ENCODE measurements around the gene ABCB8. TPM values are rescaled to one million over a fixed set of nuclear protein-coding genes. Genes with fewer than 3 reads are reported as not detected.

Gene ABCB8
- total and polyA plus RNA-seq, 2 donors (not counting 1 experiment from before 2014, with no cell fraction given), result 41.4 to 69.7 TPM

DNA sequence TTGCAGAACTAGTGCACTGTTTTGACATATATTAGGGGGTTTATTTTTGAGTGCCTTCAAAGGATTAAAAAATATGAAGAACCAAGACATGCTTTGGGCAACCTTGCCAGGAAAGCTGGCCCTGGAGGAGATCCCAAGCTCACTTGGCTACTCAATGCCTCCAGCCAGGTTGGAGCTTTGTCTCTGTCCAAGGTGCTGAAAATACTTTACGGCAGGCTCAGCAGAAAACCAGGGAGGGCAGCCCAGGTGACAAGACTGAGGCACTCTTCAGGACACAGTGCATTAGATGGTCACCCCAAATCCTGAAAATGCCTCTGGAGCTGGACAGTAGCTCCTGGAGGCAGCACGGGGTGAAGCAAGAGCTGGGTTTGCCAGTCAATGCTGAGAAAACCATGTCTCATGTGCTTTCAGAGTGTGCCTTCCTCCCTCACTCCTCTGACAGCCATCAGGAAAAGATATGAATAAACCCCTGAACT lies 44.3 kb upstream of the ABCB8 start:
- Histone ChIP-seq H3K4me1 (ENCODE audit: control insufficient read depth in 2 of 2, insufficient read depth in 2 of 2, low read length in 2 of 2) (peaks cover 10% of the 10 kb centered on the region in 2 donors), H3K4me2 (replicated peaks; ENCODE audit: low read depth, low read length, poor library complexity, severe bottlenecking) (no peak overlapping the region), H3K9me3 (ENCODE audit: control extremely low read depth in 1 of 3, control insufficient read depth in 2 of 3, insufficient read depth in 1 of 3, low read length in 2 of 3) (peaks cover 0 to 5% (median 0%) of the 10 kb centered on the region in 3 donors), H2AFZ (ENCODE audit: insufficient read depth, low read depth, low read length, poor library complexity, severe bottlenecking) (no peak overlapping the region), H3K27ac (ENCODE audit: low read length in 2 of 2) (no peak overlapping the region), H3K79me2 (ENCODE audit: control insufficient read depth, insufficient read depth, low read length) (no peaks in the 10 kb centered on the region), H3K4me3 (ENCODE audit: control extremely low read depth in 1 of 5, extremely low read depth in 1 of 5, insufficient read depth in 1 of 5, low read depth in 2 of 5, low read length in 4 of 5) (no peak overlapping the region), H3K27me3 (replicated peaks in 1 of 4; ENCODE audit: control extremely low read depth in 1 of 4, control insufficient read depth in 3 of 4, insufficient read depth in 4 of 4, low read length in 3 of 4) (peaks cover 0 to 61% (median 13%) of the 10 kb centered on the region in 4 experiments), H3K9ac (ENCODE audit: low read length) (no peak overlapping the region), H4K20me1 (ENCODE audit: control insufficient read depth, insufficient read depth, low read length, poor library complexity, severe bottlenecking) (no peaks in the 10 kb centered on the region), H3K36me3 (replicated peaks in 1 of 2; ENCODE audit: control extremely low read depth in 1 of 2, control insufficient read depth in 1 of 2, extremely low read depth in 1 of 2, insufficient read depth in 2 of 2, low read length in 1 of 2) (no peaks in the 10 kb centered on the region)
- Mint-ChIP-seq H3K27ac (no peak overlapping the region), H3K4me3 (no peak overlapping the region), H3K9me3 (ENCODE audit: insufficient read depth) (no peaks in the 10 kb centered on the region), H3K4me1 (peaks cover 14% of the 10 kb centered on the region), H3K27me3 (peaks cover 59% of the 10 kb centered on the region)
- ChIA-PET POLR2A (no interaction called here), CTCF (interaction anchor here (1.0 to 4.4 kb wide), 10 partner anchors 9 to 535 kb away, joined by 3 to 39 read pairs (median 6); no protein-coding TSS in a partner anchor)
- intact Hi-C loops (cut with micrococcal nuclease), result loop anchor here (1.0 to 10.0 kb wide), 2 partner anchors 10 to 209 kb away; no protein-coding TSS in a partner anchor
- ATAC-seq (ENCODE audit: low read depth), result no peak
- TF ChIP-seq EZH2 (IDR thresholded peaks at IDR 0.05; ENCODE audit: borderline replicate concordance, insufficient read depth, low read depth, low read length, poor library complexity, severe bottlenecking), result no peak
- TF ChIP-seq, protein P1, sequence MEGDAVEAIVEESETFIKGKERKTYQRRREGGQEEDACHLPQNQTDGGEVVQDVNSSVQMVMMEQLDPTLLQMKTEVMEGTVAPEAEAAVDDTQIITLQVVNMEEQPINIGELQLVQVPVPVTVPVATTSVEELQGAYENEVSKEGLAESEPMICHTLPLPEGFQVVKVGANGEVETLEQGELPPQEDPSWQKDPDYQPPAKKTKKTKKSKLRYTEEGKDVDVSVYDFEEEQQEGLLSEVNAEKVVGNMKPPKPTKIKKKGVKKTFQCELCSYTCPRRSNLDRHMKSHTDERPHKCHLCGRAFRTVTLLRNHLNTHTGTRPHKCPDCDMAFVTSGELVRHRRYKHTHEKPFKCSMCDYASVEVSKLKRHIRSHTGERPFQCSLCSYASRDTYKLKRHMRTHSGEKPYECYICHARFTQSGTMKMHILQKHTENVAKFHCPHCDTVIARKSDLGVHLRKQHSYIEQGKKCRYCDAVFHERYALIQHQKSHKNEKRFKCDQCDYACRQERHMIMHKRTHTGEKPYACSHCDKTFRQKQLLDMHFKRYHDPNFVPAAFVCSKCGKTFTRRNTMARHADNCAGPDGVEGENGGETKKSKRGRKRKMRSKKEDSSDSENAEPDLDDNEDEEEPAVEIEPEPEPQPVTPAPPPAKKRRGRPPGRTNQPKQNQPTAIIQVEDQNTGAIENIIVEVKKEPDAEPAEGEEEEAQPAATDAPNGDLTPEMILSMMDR (IDR thresholded peaks at IDR 0.05), result no peak
- WGBS (ENCODE audit: insufficient coverage), result 11% methylated on average over 2 of the region's 2 CpGs
- DNase-seq, result peak; percentile 61

DNA sequence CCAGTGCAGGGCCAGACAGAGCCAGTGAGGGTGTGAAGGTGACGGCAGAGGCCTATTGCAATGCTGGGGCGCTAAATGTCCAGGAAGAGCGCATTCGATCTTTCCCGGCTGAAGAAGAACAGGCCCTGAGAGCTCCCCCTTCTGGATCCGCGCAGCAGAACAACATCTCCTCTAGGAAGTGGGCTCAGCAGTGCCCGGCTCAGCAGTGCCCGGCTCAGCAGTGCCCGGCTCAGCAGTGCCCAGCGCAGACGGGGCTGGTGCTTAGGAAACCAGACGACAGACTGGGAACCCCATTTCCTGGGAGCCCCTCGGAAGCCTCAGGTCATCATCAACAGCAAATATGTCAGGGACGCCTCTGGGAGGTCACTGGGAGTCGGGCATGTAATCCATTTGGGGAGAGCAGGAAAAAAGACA lies 42.1 kb upstream of the ABCB8 start:
- Histone ChIP-seq H2AFZ (ENCODE audit: insufficient read depth, low read depth, low read length, poor library complexity, severe bottlenecking) (no peak overlapping the region), H3K27ac (ENCODE audit: low read length in 2 of 2) (no peak overlapping the region), H3K36me3 (replicated peaks in 1 of 2; ENCODE audit: control extremely low read depth in 1 of 2, control insufficient read depth in 1 of 2, extremely low read depth in 1 of 2, insufficient read depth in 2 of 2, low read length in 1 of 2) (no peaks in the 10 kb centered on the region), H3K4me1 (ENCODE audit: control insufficient read depth in 2 of 2, insufficient read depth in 2 of 2, low read length in 2 of 2) (peaks cover 8 to 10% of the 10 kb centered on the region in 2 donors), H3K79me2 (ENCODE audit: control insufficient read depth, insufficient read depth, low read length) (no peaks in the 10 kb centered on the region), H3K27me3 (replicated peaks in 1 of 4; ENCODE audit: control extremely low read depth in 1 of 4, control insufficient read depth in 3 of 4, insufficient read depth in 4 of 4, low read length in 3 of 4) (peaks cover 0 to 57% (median 11%) of the 10 kb centered on the region in 4 experiments), H3K9ac (ENCODE audit: low read length) (no peak overlapping the region), H3K9me3 (ENCODE audit: control extremely low read depth in 1 of 3, control insufficient read depth in 2 of 3, insufficient read depth in 1 of 3, low read length in 2 of 3) (peaks cover 0 to 21% (median 5%) of the 10 kb centered on the region in 3 donors), H4K20me1 (ENCODE audit: control insufficient read depth, insufficient read depth, low read length, poor library complexity, severe bottlenecking) (no peaks in the 10 kb centered on the region), H3K4me3 (ENCODE audit: control extremely low read depth in 1 of 5, extremely low read depth in 1 of 5, insufficient read depth in 1 of 5, low read depth in 2 of 5, low read length in 4 of 5) (no peak overlapping the region), H3K4me2 (replicated peaks; ENCODE audit: low read depth, low read length, poor library complexity, severe bottlenecking) (no peak overlapping the region)
- ATAC-seq (ENCODE audit: low read depth) (peak; percentile 58), DNase-seq (peak; percentile 63)
- Mint-ChIP-seq H3K4me3 (no peak overlapping the region), H3K4me1 (peaks cover 13% of the 10 kb centered on the region), H3K27ac (no peak overlapping the region), H3K9me3 (ENCODE audit: insufficient read depth) (peaks cover 3% of the 10 kb centered on the region), H3K27me3 (peaks cover 68% of the 10 kb centered on the region)
- WGBS (ENCODE audit: insufficient coverage), result 1% methylated on average over 14 of the region's 16 CpGs
- POLR2A ChIA-PET, result no interaction called here
- TF ChIP-seq, protein P1 (IDR thresholded peaks at IDR 0.05), result peak; percentile 77
- no peak for TF ChIP-seq EZH2 (IDR thresholded peaks at IDR 0.05; ENCODE audit: borderline replicate concordance, insufficient read depth, low read depth, low read length, poor library complexity, severe bottlenecking)
- intact Hi-C loops (cut with micrococcal nuclease), result loop anchor here (1.0 to 10.0 kb wide), 2 partner anchors 23 to 211 kb away; no protein-coding TSS in a partner anchor
- CTCF ChIA-PET, result interaction anchor here (0.8 to 4.4 kb wide), 13 partner anchors 8 to 537 kb away, joined by 3 to 39 read pairs (median 5); partner anchors contain the start of gene ABCB8
